Suprapubic skin (tissue), 4 donors: ENCODE results near the gene MRRF. TPM values are rescaled to one million over a fixed set of nuclear protein-coding genes. Genes with fewer than 3 reads are reported as not detected.

Source experiments
- DNase-seq, 2 donors: peaks; one replicate each; pipeline ENCODE4 v3.0.0-alpha.2; 2019; ENCODE audit warnings: low spot score in 2 of 2
- H3K27ac ChIP-seq: fragments of 200-600 bp; sonication (generic); one replicate; pipeline ENCODE4 v1.5.1; 2019
- H3K27me3 ChIP-seq: fragments of 200-600 bp; sonication (generic); one replicate; pipeline ENCODE4 v1.5.1; 2019
- H3K36me3 ChIP-seq: fragments of 200-600 bp; sonication (generic); one replicate; pipeline ENCODE4 v1.5.1; 2019
- H3K4me1 ChIP-seq: fragments of 200-600 bp; sonication (generic); one replicate; pipeline ENCODE4 v1.5.1; 2019
- H3K4me3 ChIP-seq: fragments of 200-600 bp; sonication (generic); one replicate; pipeline ENCODE4 v1.5.1; 2019; ENCODE audit warnings: mild to moderate bottlenecking
- H3K9me3 ChIP-seq: fragments of 200-600 bp; sonication (generic); one replicate; pipeline ENCODE4 v1.5.1; 2019
- EP300 ChIP-seq: sonication (generic); formaldehyde crosslinking; IDR thresholded peaks from one replicate; pipeline ENCODE4 v1.6.1; 2017; ENCODE audit warnings: antibody characterized with exemption
- POLR2A ChIP-seq, 2 donors: fragments of 450-650 bp; IDR thresholded peaks; one replicate each; pipeline ENCODE4 v1.6.1; 2017; ENCODE audit warnings: antibody characterized with exemption in 2 of 2, mild to moderate bottlenecking in 2 of 2, moderate library complexity in 2 of 2
- POLR2AphosphoS5 ChIP-seq, 3 donors: sonication (generic); formaldehyde crosslinking; IDR thresholded peaks; one replicate each; pipeline ENCODE4 v1.6.1; 2017; ENCODE audit warnings: antibody characterized with exemption in 3 of 3
- WGBS: methylation state at CpG from one replicate; pipeline ENCODE4 v1.1.5; 2018; 5-methylcytosine and 5-hydroxymethylcytosine counted together
- total RNA-seq, 4 donors: library from RNA; depleted of rRNA; stranded (reverse); fragments of >200 nt; gene quantifications; one replicate each; pipeline ENCODE4 v1.1.0, GENCODE V29; 2016
- TF ChIP-seq, protein P1 (sequence below), 2 donors: fragments of 200-600 bp in 1 of 2; fragments of 450-650 bp in 1 of 2; sonication (generic) in 1 of 2; IDR thresholded peaks; one replicate each; pipeline ENCODE4 v1.5.1; 2016 to 2019; ENCODE audit warnings: antibody characterized with exemption in 2 of 2, mild to moderate bottlenecking in 1 of 2, moderate library complexity in 1 of 2

The MRRF gene
- total RNA-seq, 4 donors from 2014 or later: 41.3 to 75.2 (median 44.2) TPM

GRCh38 chr9:122346478-122347347 is 82.0 kb downstream of the MRRF start:
- peak overlapping the region; percentile 31 for H3K27ac ChIP-seq
- H3K27me3 ChIP-seq: no peaks in the 10 kb centered on the region
- H3K4me3 ChIP-seq: peak overlapping the region; percentile 57
- no peak for DNase-seq
- H3K36me3 ChIP-seq: no peaks in the 10 kb centered on the region
- no peaks in the 10 kb centered on the region for H3K9me3 ChIP-seq
- peaks cover 20% of the 10 kb centered on the region for H3K4me1 ChIP-seq
- WGBS: 9% methylated on average over 23 of the region's 90 CpGs
- TF ChIP-seq POLR2AphosphoS5 (IDR thresholded peaks at IDR 0.05) (no peak), EP300 (no peak), POLR2A (IDR thresholded peaks at IDR 0.05) (peak in 1 of 2 donors; percentile 16)
- TF ChIP-seq, protein P1, sequence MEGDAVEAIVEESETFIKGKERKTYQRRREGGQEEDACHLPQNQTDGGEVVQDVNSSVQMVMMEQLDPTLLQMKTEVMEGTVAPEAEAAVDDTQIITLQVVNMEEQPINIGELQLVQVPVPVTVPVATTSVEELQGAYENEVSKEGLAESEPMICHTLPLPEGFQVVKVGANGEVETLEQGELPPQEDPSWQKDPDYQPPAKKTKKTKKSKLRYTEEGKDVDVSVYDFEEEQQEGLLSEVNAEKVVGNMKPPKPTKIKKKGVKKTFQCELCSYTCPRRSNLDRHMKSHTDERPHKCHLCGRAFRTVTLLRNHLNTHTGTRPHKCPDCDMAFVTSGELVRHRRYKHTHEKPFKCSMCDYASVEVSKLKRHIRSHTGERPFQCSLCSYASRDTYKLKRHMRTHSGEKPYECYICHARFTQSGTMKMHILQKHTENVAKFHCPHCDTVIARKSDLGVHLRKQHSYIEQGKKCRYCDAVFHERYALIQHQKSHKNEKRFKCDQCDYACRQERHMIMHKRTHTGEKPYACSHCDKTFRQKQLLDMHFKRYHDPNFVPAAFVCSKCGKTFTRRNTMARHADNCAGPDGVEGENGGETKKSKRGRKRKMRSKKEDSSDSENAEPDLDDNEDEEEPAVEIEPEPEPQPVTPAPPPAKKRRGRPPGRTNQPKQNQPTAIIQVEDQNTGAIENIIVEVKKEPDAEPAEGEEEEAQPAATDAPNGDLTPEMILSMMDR (IDR thresholded peaks at IDR 0.05): no peak

DNA sequence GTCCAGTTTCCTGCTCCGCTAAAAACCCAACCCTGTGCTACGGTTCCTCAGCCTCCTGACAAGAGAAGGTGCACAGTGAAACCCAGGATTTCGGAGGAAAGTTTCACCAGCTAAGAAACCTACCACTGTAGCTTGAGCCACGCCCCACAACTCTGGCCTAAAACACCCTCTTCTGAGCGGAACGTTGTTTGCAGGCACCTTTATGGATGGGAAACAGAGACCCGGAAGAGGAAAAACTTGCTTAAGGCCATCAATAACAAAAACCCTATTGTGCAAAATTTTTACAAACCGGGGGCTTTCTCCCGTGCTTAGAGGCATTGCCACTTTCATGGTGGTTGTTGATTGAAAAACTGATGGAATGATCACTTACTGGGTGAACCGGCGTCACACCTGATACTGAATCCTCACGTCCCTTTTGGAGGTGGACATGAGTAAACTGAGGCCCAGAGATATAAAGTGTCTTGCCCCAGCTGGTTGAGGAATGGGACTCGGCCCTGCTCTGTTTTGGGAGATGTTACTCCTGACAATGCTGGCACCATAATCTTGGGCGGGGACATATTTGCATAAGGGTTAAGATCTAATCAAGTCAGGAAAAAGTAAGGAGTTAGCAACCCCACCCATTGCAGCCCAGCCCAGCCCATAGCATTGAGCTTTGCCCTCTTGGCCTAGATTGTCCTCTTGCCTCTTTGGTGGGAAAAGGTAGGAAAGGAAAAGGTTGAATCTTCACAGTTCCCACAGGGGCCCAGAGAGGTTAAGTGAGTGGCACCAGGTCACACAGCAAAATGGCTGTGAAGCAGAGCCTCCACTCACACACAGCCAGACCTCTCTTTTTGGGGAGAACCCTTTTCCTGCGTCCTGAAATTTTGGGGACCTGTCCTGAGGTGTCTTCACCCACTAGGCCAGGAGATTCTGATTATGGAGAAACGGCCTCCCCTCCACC is 82.9 kb downstream of the MRRF start:
- no peak for DNase-seq
- WGBS: 36% methylated on average over 13 of the region's 16 CpGs
- peak overlapping the region; percentile 31 for H3K27ac ChIP-seq

GRCh38 chr9:122348288-122348777 is 83.7 kb downstream of the MRRF start:
- Histone ChIP-seq H3K4me3 (no peak overlapping the region), H3K27ac (no peak overlapping the region), H3K9me3 (no peaks in the 10 kb centered on the region), H3K27me3 (no peaks in the 10 kb centered on the region), H3K36me3 (no peaks in the 10 kb centered on the region), H3K4me1 (peaks cover 20% of the 10 kb centered on the region)
- WGBS: 64% methylated on average over 6 of the region's 12 CpGs
- DNase-seq: no peak
- TF ChIP-seq POLR2A (IDR thresholded peaks at IDR 0.05) (no peak), POLR2AphosphoS5 (IDR thresholded peaks at IDR 0.05) (no peak), EP300 (no peak)
- TF ChIP-seq, protein P1 (IDR thresholded peaks at IDR 0.05): no peak

More for the DNA sequence above, 82.9 kb downstream of the MRRF start:
- Histone ChIP-seq H3K4me1 (peaks cover 20% of the 10 kb centered on the region), H3K4me3 (peak overlapping the region; percentile 57), H3K27me3 (no peaks in the 10 kb centered on the region), H3K9me3 (no peaks in the 10 kb centered on the region), H3K36me3 (no peaks in the 10 kb centered on the region)
- TF ChIP-seq POLR2AphosphoS5 (IDR thresholded peaks at IDR 0.05) (no peak), EP300 (no peak), POLR2A (IDR thresholded peaks at IDR 0.05) (no peak)
- TF ChIP-seq, protein P1 (IDR thresholded peaks at IDR 0.05): no peak

DNA sequence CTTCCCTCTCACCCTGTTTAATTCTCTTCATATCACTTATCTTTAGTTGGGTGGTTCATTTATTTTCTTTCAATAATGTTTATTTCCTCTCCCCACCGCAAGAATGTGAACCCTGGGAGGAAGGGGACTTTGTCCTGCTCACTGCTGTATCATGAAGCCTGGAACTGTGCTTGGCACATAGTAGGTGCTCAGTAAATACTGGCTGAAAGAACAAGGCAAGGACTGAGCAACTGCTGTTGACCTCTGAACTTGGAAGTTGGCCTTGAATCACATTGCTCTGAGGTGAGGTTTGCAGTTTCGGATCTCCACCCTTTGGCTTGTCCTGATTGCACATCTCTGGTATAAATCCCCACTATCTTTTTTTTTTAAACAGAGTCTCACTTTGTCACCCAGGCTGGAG is 84.1 kb downstream of the MRRF start:
- H3K36me3 ChIP-seq: no peaks in the 10 kb centered on the region
- H3K9me3 ChIP-seq: no peaks in the 10 kb centered on the region
- H3K27ac ChIP-seq: no peak overlapping the region
- H3K4me1 ChIP-seq: peaks cover 20% of the 10 kb centered on the region
- TF ChIP-seq POLR2A (IDR thresholded peaks at IDR 0.05) (no peak), POLR2AphosphoS5 (IDR thresholded peaks at IDR 0.05) (no peak), EP300 (no peak)
- TF ChIP-seq, protein P1 (IDR thresholded peaks at IDR 0.05): no peak
- H3K4me3 ChIP-seq: no peak overlapping the region
- no peak for DNase-seq
- no peaks in the 10 kb centered on the region for H3K27me3 ChIP-seq
- WGBS: 77% methylated on average over 2 of the region's 2 CpGs
